Measurements from ENCODE around the gene TPD52L2. TPM values are rescaled to one million over a fixed set of nuclear protein-coding genes. Genes with fewer than 3 reads are reported as not detected.
"Not testable (repeated sequence)": the region's sequence is repeated elsewhere in the genome, so short reads cannot be mapped to it uniquely, and the experiment has no call there.

Gene TPD52L2
- polyA plus RNA-seq, 3 donors, result 137 to 167 (median 144) TPM

DNA sequence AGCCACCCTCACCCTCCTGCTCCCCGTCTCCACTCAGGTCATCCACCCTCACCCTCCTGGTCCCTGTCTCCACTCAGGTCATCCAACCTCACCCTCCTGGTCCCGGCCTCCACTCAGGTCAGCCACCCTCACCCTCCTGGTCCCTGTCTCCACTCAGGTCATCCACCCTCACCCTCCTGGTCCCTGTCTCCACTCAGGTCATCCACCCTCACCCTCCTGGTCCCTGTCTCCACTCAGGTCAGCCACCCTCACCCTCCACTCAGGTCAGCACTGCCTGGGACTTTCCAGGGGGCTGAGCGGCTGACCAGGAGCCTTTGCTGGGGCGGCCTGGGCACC is 11.4 kb upstream of the TPD52L2 start:
- Histone ChIP-seq H3K27me3 (ENCODE audit: control insufficient read depth in 2 of 2, insufficient read depth in 2 of 2, low read length in 2 of 2) (peaks cover 0 to 15% of the 10 kb centered on the region in 2 donors), H2AFZ (ENCODE audit: insufficient read depth, low read depth, low read length, poor library complexity, severe bottlenecking) (peak overlapping the region; percentile 76), H3K27ac (ENCODE audit: low read depth in 1 of 2, low read length in 2 of 2) (peak overlapping the region; percentile 75), H3K4me1 (ENCODE audit: control insufficient read depth in 1 of 2, insufficient read depth in 2 of 2, low read length in 2 of 2) (peaks cover 47 to 52% of the 10 kb centered on the region in 2 donors), H3K4me2 (replicated peaks; ENCODE audit: extremely low read depth, low read length, poor library complexity, severe bottlenecking) (peak overlapping the region; percentile 58), H3K4me3 (replicated peaks in 1 of 3; ENCODE audit: low read depth in 2 of 3, low read length in 3 of 3) (peak overlapping the region in 1 of 3 experiments; percentile 55), H3K9ac (ENCODE audit: insufficient read depth, low read length, poor library complexity, severe bottlenecking) (peak overlapping the region; percentile 67)
- not testable (repeated sequence) for H3K36me3 ChIP-seq (replicated peaks in 1 of 2; ENCODE audit: control insufficient read depth in 1 of 2, insufficient read depth in 2 of 2, low read length in 2 of 2); H3K79me2 ChIP-seq (ENCODE audit: insufficient read depth, low read length); DNase-seq; H4K20me1 ChIP-seq (ENCODE audit: insufficient read depth, low read length); H3K9me3 ChIP-seq (replicated peaks in 1 of 2; ENCODE audit: control insufficient read depth in 1 of 2, insufficient read depth in 1 of 2, low read length in 2 of 2); H3K9me3 Mint-ChIP-seq; H3K36me3 Mint-ChIP-seq
- intact Hi-C loops (cut with micrococcal nuclease), result loop anchor here in 1 of 2 donors (10.0 kb wide), 1 partner anchor 49 kb away; no protein-coding TSS in a partner anchor
- 49% methylated on average over 4 of the region's 4 CpGs for WGBS (ENCODE audit: insufficient coverage)
- peak overlapping the region; percentile 37 to 76 for H3K4me3 Mint-ChIP-seq
- H3K27ac Mint-ChIP-seq, result peak overlapping the region in 6 of 7 donors; percentile 19 to 86 (median 59)
- H3K4me1 Mint-ChIP-seq, result peaks cover 43% of the 10 kb centered on the region
- peaks cover 10 to 62% (median 46%) of the 10 kb centered on the region in 3 donors for H3K27me3 Mint-ChIP-seq (ENCODE audit: low read depth in 3 of 3)

DNA sequence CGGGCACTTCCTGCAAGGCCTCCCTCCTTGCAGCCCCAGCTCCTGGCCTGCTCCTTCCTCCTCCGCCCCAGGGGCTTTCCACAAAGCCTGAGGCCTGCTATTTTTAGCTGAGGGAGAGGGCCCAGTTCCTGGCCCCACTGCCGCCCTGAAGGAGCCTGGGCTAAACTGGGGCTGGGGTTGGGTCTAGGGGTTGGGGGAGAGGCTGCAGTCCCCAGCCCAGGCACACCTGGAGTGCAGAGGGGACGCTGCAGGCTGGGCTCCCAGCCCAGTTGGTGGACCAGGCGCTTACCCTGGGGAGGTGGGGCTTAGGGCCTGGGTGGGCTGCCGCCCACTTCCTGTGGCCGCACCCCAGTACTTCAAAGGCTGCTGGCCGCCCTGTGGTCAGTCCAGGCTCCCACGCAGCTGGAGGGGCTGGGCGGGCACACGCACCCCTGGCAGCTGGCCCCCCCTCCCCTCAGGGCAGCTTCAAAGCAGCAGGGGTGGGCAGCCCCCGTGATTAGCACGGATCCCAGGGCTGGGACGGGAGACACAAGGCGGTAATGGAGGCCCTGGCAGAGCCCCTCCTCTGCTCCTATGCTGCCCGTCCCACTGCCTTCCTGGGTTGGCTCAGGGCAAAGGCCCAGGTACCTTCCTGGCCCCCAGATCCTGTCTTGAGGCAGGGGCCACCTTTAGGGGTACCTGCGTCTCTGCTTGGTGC is 10.9 kb upstream of the TPD52L2 start:
- Mint-ChIP-seq H3K27me3 (ENCODE audit: low read depth in 3 of 3) (peaks cover 10 to 63% (median 45%) of the 10 kb centered on the region in 3 donors), H3K27ac (peak overlapping the region; percentile 19 to 86 (median 55)), H3K36me3 (peaks cover 0 to 4% of the 10 kb centered on the region in 2 donors), H3K4me1 (peaks cover 48% of the 10 kb centered on the region), H3K9me3 (no peaks in the 10 kb centered on the region), H3K4me3 (peak overlapping the region; percentile 9 to 76)
- Histone ChIP-seq H3K27ac (ENCODE audit: low read depth in 1 of 2, low read length in 2 of 2) (peak overlapping the region; percentile 75), H3K9ac (ENCODE audit: insufficient read depth, low read length, poor library complexity, severe bottlenecking) (peak overlapping the region; percentile 67), H3K36me3 (replicated peaks in 1 of 2; ENCODE audit: control insufficient read depth in 1 of 2, insufficient read depth in 2 of 2, low read length in 2 of 2) (no peaks in the 10 kb centered on the region), H3K9me3 (replicated peaks in 1 of 2; ENCODE audit: control insufficient read depth in 1 of 2, insufficient read depth in 1 of 2, low read length in 2 of 2) (no peaks in the 10 kb centered on the region), H3K27me3 (ENCODE audit: control insufficient read depth in 2 of 2, insufficient read depth in 2 of 2, low read length in 2 of 2) (peaks cover 0 to 15% of the 10 kb centered on the region in 2 donors), H3K4me3 (replicated peaks in 1 of 3; ENCODE audit: low read depth in 2 of 3, low read length in 3 of 3) (peak overlapping the region in 1 of 3 experiments; percentile 55), H3K4me1 (ENCODE audit: control insufficient read depth in 1 of 2, insufficient read depth in 2 of 2, low read length in 2 of 2) (peaks cover 52 to 57% of the 10 kb centered on the region in 2 donors), H3K79me2 (ENCODE audit: insufficient read depth, low read length) (no peaks in the 10 kb centered on the region), H2AFZ (ENCODE audit: insufficient read depth, low read depth, low read length, poor library complexity, severe bottlenecking) (peak overlapping the region; percentile 76), H3K4me2 (replicated peaks; ENCODE audit: extremely low read depth, low read length, poor library complexity, severe bottlenecking) (peak overlapping the region; percentile 58), H4K20me1 (ENCODE audit: insufficient read depth, low read length) (no peaks in the 10 kb centered on the region)
- WGBS (ENCODE audit: insufficient coverage), result 3% methylated on average over 14 of the region's 17 CpGs
- intact Hi-C loops (cut with micrococcal nuclease), result loop anchor here in 1 of 2 donors (10.0 kb wide), 1 partner anchor 49 kb away; no protein-coding TSS in a partner anchor
- TF ChIP-seq, protein P1, sequence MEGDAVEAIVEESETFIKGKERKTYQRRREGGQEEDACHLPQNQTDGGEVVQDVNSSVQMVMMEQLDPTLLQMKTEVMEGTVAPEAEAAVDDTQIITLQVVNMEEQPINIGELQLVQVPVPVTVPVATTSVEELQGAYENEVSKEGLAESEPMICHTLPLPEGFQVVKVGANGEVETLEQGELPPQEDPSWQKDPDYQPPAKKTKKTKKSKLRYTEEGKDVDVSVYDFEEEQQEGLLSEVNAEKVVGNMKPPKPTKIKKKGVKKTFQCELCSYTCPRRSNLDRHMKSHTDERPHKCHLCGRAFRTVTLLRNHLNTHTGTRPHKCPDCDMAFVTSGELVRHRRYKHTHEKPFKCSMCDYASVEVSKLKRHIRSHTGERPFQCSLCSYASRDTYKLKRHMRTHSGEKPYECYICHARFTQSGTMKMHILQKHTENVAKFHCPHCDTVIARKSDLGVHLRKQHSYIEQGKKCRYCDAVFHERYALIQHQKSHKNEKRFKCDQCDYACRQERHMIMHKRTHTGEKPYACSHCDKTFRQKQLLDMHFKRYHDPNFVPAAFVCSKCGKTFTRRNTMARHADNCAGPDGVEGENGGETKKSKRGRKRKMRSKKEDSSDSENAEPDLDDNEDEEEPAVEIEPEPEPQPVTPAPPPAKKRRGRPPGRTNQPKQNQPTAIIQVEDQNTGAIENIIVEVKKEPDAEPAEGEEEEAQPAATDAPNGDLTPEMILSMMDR (IDR thresholded peaks at IDR 0.05), result no peak
- DNase-seq, result peak; percentile 62 to 86 (median 69)
